Astrocyte (in vitro differentiated cells and primary cell): ENCODE results near the gene CCND1. TPM values are rescaled to one million over a fixed set of nuclear protein-coding genes. Genes with fewer than 3 reads are reported as not detected.
A peak's percentile ranks its signal among the peaks of the same experiment; 100 is the strongest.

ENCODE experiments used
- DNase-seq: peaks from one replicate; pipeline ENCODE4 v3.0.0-alpha.2; 2010; ENCODE audit warnings: low read depth
- FAIRE-seq: peaks from 2 replicates; lab custom pipeline; 2011; peaks lifted over from hg19 to GRCh38; lab: Jason Lieb, UNC
- H2AFZ ChIP-seq: 2 replicates; pipeline ENCODE4 v1.6.0; 2012; ENCODE audit warnings: low read depth, low read length, inconsistent platforms
- H3K27ac ChIP-seq: 2 replicates; pipeline ENCODE4 v1.5.1; 2011; ENCODE audit warnings: low read depth, low read length, inconsistent platforms
- H3K27me3 ChIP-seq: 2 replicates; pipeline ENCODE4 v1.6.0; 2011; ENCODE audit warnings: low read length, inconsistent platforms; ENCODE audit not compliant: insufficient read depth
- H3K36me3 ChIP-seq: 2 replicates; pipeline ENCODE4 v1.5.1; 2011; ENCODE audit warnings: low read length, inconsistent platforms; ENCODE audit not compliant: insufficient read depth
- H3K4me1 ChIP-seq: 2 replicates; pipeline ENCODE4 v1.5.1; 2011; ENCODE audit warnings: low read length, inconsistent platforms; ENCODE audit not compliant: insufficient read depth
- H3K4me2 ChIP-seq: 2 replicates; pipeline ENCODE4 v1.6.0; 2012; ENCODE audit warnings: low read length, inconsistent platforms
- H3K4me3 ChIP-seq: 2 replicates; pipeline ENCODE4 v1.5.1; 2011; ENCODE audit warnings: low read depth, mild to moderate bottlenecking, low read length, inconsistent platforms; ENCODE audit not compliant: insufficient read depth
- H3K79me2 ChIP-seq: 2 replicates; pipeline ENCODE4 v1.6.0; 2012; ENCODE audit warnings: mild to moderate bottlenecking, low read length, inconsistent platforms; ENCODE audit not compliant: insufficient read depth
- H3K9ac ChIP-seq: 2 replicates; pipeline ENCODE4 v1.6.0; 2012; ENCODE audit warnings: mild to moderate bottlenecking, low read length, inconsistent platforms
- H3K9me3 ChIP-seq: 2 replicates; pipeline ENCODE4 v1.5.1; 2012; ENCODE audit warnings: low read depth, mild to moderate bottlenecking, low read length, inconsistent platforms; ENCODE audit not compliant: insufficient read depth
- H4K20me1 ChIP-seq: 2 replicates; pipeline ENCODE4 v1.6.0; 2012; ENCODE audit warnings: low read length, inconsistent platforms; ENCODE audit not compliant: insufficient read depth
- H3K27ac Mint-ChIP-seq: one replicate; pipeline ENCODE4 v1.8.0; 2021; ENCODE audit warnings: mild to moderate bottlenecking, mixed read lengths; ENCODE audit not compliant: unreplicated experiment
- H3K27me3 Mint-ChIP-seq: one replicate; pipeline ENCODE4 v1.8.0; 2021; ENCODE audit warnings: low read depth, mixed read lengths; ENCODE audit not compliant: unreplicated experiment
- H3K36me3 Mint-ChIP-seq: one replicate; pipeline ENCODE4 v1.8.0; 2021; ENCODE audit warnings: low read depth, mixed read lengths; ENCODE audit not compliant: unreplicated experiment
- H3K4me1 Mint-ChIP-seq: one replicate; pipeline ENCODE4 v1.8.0; 2021; ENCODE audit warnings: low read depth, mixed read lengths; ENCODE audit not compliant: unreplicated experiment
- H3K4me3 Mint-ChIP-seq: one replicate; pipeline ENCODE4 v1.8.0; 2021; ENCODE audit warnings: mild to moderate bottlenecking, moderate library complexity, mixed read lengths; ENCODE audit not compliant: unreplicated experiment
- H3K9me3 Mint-ChIP-seq: one replicate; pipeline ENCODE4 v1.8.0; 2021; ENCODE audit warnings: mild to moderate bottlenecking, mixed read lengths; ENCODE audit not compliant: unreplicated experiment
- CTCF ChIP-seq: IDR thresholded peaks from 2 replicates; pipeline ENCODE4 v1.5.1; 2011; ENCODE audit warnings: low read depth, mild to moderate bottlenecking, inconsistent platforms, low read length, moderate library complexity; ENCODE audit not compliant: insufficient read depth
- EZH2 ChIP-seq: IDR thresholded peaks from 2 replicates; pipeline ENCODE4 v1.6.1; 2012; ENCODE audit warnings: mild to moderate bottlenecking, low read length, inconsistent platforms; ENCODE audit not compliant: insufficient read depth
- total RNA-seq: library from RNA; stranded (reverse); gene quantifications from 2 replicates; pipeline ENCODE4 v1.2.1, GENCODE V29; 2021

The CCND1 gene
- total RNA-seq, 1 donor from 2014 or later: 482 TPM

DNA sequence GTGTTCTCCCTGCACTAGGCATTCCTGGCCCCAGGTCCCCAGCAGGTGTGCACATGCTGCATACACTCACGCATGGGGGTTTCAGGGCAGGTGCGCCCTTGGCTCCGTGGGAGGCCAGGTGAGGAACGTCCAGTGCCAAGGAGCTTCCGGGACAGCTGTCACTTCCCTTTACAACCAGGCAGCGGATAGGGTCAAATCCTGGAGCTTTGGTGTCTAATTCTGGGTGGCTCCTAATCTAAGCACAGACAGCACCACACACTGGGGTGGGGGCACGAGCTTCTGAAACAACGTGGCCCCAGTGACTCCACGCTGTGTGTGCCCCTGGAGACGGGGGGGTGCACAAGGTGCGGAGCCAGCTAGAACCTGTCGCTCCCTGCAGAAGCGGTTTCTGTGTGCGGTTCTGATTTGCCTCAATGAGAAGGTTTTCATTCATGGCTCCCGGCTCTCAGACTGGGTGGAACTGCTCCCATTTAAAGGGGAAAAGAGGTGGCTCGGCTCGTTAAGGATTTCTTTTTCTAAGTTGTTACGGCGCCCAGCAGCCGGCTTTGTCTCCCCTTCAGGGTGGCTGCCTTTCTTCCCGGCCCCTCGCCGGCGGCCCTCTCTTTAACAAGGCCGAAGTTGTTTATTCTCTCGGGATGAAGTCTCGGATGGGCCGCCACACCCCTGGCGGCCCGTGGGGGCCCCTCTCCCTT is 5.0 kb downstream of the CCND1 start:
- no peaks in the 10 kb centered on the region for H3K9me3 ChIP-seq
- no peak overlapping the region for H2AFZ ChIP-seq
- Mint-ChIP-seq H3K36me3 (peaks cover 8% of the 10 kb centered on the region), H3K27me3 (no peaks in the 10 kb centered on the region), H3K27ac (no peak overlapping the region), H3K9me3 (no peaks in the 10 kb centered on the region), H3K4me1 (peaks cover 4% of the 10 kb centered on the region), H3K4me3 (no peak overlapping the region)
- DNase-seq (no peak), FAIRE-seq (no peak)
- H4K20me1 ChIP-seq: peaks cover 81% of the 10 kb centered on the region
- no peaks in the 10 kb centered on the region for H3K27me3 ChIP-seq
- peak overlapping the region; percentile 31 for H3K27ac ChIP-seq
- peaks cover 99% of the 10 kb centered on the region for H3K79me2 ChIP-seq
- H3K4me1 ChIP-seq: peaks cover 31% of the 10 kb centered on the region
- peak overlapping the region; percentile 98 for H3K4me3 ChIP-seq
- H3K36me3 ChIP-seq: peaks cover 39% of the 10 kb centered on the region
- peak overlapping the region; percentile 99 for H3K4me2 ChIP-seq
- H3K9ac ChIP-seq: peak overlapping the region; percentile 97
- TF ChIP-seq CTCF (no peak), EZH2 (no peak)

DNA sequence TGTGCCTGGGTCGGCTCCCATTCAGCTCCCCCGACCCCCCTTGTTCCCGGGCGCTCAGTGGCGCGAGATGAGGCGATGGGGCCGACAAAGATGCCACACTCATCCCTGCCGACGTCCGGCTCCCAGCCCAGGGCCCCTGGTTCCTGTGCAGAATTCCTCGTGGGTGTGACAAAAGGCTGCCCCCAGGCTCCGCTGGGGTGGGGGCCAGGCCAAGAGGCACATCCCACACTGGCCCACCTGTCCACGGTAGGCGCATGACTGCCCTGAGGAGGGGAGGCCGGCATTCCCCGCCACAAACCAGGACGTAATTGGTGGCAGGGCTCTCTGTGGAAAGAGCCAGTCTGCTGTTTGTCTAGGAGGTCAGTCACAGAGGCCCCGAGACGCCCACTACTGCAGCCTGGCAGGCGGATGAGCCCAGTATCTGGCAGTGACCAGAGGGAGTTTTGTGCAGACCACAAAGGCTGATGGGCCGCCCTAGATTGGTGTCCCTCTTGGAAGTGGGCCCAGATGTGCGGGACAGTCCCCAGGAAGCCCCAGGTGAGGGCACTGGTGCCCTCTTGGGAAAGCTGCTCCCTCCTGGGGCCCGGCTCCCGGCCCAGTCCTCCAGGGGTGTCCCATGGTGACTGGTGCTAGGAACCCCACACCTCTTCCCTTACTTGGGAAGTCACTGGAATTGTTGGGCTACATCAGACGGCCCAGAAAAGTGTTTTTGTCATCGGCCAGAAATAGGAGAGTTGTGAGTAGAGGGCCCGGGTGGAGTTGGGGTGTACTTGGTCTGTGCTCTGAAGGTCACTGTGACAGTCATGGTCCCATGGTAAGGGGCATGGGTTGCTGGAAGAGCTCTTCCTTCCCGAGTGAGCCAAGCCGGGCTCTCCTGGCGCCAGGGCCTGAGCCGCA is 5.8 kb downstream of the CCND1 start:
- no peak for TF ChIP-seq CTCF
- no peak for TF ChIP-seq EZH2
- Histone ChIP-seq H3K4me1 (peaks cover 31% of the 10 kb centered on the region), H3K36me3 (peaks cover 47% of the 10 kb centered on the region), H2AFZ (no peak overlapping the region), H3K4me2 (peak overlapping the region; percentile 99), H3K79me2 (peaks cover 91% of the 10 kb centered on the region), H3K4me3 (no peak overlapping the region), H3K9me3 (no peaks in the 10 kb centered on the region), H3K27ac (peak overlapping the region; percentile 31), H3K9ac (peak overlapping the region; percentile 97), H4K20me1 (peaks cover 85% of the 10 kb centered on the region), H3K27me3 (no peaks in the 10 kb centered on the region)
- no peak overlapping the region for H3K27ac Mint-ChIP-seq
- H3K36me3 Mint-ChIP-seq: peaks cover 8% of the 10 kb centered on the region
- no peaks in the 10 kb centered on the region for H3K27me3 Mint-ChIP-seq
- H3K9me3 Mint-ChIP-seq: no peaks in the 10 kb centered on the region
- FAIRE-seq: no peak
- H3K4me1 Mint-ChIP-seq: peaks cover 4% of the 10 kb centered on the region
- no peak overlapping the region for H3K4me3 Mint-ChIP-seq
- DNase-seq: no peak
